Neural cell (in vitro differentiated cells): ENCODE results near the gene PDPK1.

Source experiments
- MXI1 ChIP-seq: fragments of 450-650 bp; conservative IDR thresholded peaks from 2 replicates; pipeline ENCODE4 v1.6.1; 2014; ENCODE audit warnings: antibody characterized with exemption, mild to moderate bottlenecking; ENCODE audit not compliant: poor library complexity, severe bottlenecking
- POLR2AphosphoS5 ChIP-seq: IDR thresholded peaks from 2 replicates; pipeline ENCODE4 v1.6.1; 2012
- RAD21 ChIP-seq: fragments of 450-650 bp; conservative IDR thresholded peaks from 2 replicates; pipeline ENCODE4 v1.6.1; 2014; ENCODE audit warnings: antibody characterized with exemption, mild to moderate bottlenecking, moderate library complexity
- TAF1 ChIP-seq: IDR thresholded peaks from 2 replicates; pipeline ENCODE4 v1.6.1; 2012; ENCODE audit warnings: low read depth
- TF ChIP-seq, protein P1 (sequence below): fragments of 450-650 bp; IDR thresholded peaks from 2 replicates; pipeline ENCODE4 v1.5.1; 2014; ENCODE audit warnings: antibody characterized with exemption, mild to moderate bottlenecking, moderate library complexity; ENCODE audit not compliant: poor library complexity, severe bottlenecking
- TF ChIP-seq, protein P2 (sequence below): IDR thresholded peaks from 2 replicates; pipeline ENCODE4 v1.6.1; 2012; ENCODE audit warnings: borderline replicate concordance

DNA sequence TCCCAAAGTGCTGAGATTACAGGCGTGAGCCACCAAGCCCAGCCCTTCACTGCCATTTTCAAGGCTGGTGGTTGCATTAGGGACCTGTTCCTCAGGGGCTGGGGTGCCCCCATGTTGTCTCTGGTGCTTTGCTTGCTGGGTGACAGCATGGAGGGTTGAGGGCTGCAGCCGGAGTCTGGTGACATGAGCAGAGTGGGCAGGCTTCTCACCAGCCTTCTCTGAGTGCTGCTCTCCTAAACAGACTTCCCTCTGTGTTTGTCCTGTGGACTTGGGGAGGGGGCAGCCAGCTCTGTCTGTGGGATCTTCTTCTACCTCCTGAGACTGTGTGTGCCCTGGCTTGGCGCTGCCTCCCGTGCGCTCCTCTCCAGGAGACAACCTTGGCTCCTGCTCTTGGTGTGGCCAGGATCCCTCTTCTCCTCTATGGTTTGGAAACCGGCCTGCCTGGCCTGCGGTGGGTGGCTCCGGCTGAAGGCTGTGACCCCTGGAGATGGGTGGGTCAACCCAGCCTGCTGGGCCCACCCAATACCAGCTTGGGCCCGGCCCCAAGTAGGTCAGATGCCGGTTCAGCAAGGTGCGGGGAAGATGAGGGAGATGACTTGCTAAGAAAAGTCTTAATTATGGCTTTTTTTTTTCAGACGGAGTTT lies 72.1 kb downstream of the PDPK1 start:
- TF ChIP-seq, protein P1, sequence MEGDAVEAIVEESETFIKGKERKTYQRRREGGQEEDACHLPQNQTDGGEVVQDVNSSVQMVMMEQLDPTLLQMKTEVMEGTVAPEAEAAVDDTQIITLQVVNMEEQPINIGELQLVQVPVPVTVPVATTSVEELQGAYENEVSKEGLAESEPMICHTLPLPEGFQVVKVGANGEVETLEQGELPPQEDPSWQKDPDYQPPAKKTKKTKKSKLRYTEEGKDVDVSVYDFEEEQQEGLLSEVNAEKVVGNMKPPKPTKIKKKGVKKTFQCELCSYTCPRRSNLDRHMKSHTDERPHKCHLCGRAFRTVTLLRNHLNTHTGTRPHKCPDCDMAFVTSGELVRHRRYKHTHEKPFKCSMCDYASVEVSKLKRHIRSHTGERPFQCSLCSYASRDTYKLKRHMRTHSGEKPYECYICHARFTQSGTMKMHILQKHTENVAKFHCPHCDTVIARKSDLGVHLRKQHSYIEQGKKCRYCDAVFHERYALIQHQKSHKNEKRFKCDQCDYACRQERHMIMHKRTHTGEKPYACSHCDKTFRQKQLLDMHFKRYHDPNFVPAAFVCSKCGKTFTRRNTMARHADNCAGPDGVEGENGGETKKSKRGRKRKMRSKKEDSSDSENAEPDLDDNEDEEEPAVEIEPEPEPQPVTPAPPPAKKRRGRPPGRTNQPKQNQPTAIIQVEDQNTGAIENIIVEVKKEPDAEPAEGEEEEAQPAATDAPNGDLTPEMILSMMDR = no peak
- no peak for TF ChIP-seq POLR2AphosphoS5
- TF ChIP-seq, protein P2, sequence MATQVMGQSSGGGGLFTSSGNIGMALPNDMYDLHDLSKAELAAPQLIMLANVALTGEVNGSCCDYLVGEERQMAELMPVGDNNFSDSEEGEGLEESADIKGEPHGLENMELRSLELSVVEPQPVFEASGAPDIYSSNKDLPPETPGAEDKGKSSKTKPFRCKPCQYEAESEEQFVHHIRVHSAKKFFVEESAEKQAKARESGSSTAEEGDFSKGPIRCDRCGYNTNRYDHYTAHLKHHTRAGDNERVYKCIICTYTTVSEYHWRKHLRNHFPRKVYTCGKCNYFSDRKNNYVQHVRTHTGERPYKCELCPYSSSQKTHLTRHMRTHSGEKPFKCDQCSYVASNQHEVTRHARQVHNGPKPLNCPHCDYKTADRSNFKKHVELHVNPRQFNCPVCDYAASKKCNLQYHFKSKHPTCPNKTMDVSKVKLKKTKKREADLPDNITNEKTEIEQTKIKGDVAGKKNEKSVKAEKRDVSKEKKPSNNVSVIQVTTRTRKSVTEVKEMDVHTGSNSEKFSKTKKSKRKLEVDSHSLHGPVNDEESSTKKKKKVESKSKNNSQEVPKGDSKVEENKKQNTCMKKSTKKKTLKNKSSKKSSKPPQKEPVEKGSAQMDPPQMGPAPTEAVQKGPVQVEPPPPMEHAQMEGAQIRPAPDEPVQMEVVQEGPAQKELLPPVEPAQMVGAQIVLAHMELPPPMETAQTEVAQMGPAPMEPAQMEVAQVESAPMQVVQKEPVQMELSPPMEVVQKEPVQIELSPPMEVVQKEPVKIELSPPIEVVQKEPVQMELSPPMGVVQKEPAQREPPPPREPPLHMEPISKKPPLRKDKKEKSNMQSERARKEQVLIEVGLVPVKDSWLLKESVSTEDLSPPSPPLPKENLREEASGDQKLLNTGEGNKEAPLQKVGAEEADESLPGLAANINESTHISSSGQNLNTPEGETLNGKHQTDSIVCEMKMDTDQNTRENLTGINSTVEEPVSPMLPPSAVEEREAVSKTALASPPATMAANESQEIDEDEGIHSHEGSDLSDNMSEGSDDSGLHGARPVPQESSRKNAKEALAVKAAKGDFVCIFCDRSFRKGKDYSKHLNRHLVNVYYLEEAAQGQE = no peak
- TF ChIP-seq MXI1 = no peak
- TF ChIP-seq RAD21 = no peak
- no peak for TF ChIP-seq TAF1
